Measurements from ENCODE around the gene EZR.
"Not testable (repeated sequence)": the region's sequence is repeated elsewhere in the genome, so short reads cannot be mapped to it uniquely, and the experiment has no call there.

Gene EZR

DNA sequence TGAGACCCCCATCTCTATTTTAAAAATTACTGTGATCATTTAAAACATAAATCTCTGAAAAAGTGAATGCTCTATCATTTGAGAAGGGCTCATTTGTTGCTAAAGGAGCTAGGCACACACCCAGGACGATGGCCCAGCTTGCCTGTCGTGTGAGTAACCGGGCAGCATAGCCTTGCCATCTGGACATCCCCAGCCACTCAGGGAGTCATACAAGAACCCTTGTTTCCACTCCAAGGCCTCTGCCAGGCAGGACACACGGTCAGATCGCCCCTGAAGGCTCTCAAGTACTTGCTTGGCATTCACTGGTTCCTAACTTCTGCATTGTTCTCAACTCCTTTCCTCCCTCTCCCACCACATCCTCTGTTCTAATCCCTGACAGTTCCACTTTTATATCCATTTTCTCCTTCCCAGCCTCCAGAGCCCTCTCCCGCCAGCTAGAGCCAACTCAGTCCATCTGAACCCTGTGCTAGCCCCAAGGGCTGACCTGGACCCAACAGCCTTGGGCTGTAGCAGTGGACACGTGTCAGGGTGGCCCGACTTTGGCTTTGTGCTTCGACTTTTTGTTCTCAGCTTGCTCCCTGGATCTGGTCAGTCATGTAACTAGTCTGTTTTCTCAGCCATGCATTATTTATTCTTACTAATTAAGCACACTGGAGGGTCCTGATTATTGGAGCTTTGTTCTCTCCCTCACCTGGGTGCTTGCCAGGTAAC, 15.7 kb upstream of the EZR start:
- H3K4me3 ChIP-seq (ENCODE audit: low read depth, low read length), result no peak overlapping the region
- TF ChIP-seq, protein P1, sequence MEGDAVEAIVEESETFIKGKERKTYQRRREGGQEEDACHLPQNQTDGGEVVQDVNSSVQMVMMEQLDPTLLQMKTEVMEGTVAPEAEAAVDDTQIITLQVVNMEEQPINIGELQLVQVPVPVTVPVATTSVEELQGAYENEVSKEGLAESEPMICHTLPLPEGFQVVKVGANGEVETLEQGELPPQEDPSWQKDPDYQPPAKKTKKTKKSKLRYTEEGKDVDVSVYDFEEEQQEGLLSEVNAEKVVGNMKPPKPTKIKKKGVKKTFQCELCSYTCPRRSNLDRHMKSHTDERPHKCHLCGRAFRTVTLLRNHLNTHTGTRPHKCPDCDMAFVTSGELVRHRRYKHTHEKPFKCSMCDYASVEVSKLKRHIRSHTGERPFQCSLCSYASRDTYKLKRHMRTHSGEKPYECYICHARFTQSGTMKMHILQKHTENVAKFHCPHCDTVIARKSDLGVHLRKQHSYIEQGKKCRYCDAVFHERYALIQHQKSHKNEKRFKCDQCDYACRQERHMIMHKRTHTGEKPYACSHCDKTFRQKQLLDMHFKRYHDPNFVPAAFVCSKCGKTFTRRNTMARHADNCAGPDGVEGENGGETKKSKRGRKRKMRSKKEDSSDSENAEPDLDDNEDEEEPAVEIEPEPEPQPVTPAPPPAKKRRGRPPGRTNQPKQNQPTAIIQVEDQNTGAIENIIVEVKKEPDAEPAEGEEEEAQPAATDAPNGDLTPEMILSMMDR (IDR thresholded peaks at IDR 0.05; ENCODE audit: insufficient read depth, low read depth, low read length, missing control alignments), result no peak
- DNase-seq (ENCODE audit: low read depth), result no peak

DNA sequence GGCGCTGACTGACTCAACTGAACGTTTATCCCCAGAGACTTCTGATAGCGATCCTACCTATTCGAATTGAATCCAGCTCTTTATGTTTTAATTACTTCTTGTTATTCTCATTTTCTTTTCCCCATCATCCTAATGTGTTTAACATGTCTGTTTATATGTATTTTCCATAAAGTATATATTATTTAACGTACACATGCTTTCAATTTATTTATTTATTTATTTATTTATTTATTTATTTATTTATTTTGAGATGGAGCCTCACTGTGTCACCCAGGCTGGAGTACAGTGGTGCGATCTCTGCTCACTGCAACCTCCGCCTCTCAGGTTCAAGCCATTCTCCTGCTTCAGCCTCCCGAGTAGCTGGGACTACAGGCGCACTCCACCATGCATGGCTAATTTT, 13.6 kb upstream of the EZR start:
- DNase-seq (ENCODE audit: low read depth); H3K4me3 ChIP-seq (ENCODE audit: low read depth, low read length): not testable (repeated sequence)

DNA sequence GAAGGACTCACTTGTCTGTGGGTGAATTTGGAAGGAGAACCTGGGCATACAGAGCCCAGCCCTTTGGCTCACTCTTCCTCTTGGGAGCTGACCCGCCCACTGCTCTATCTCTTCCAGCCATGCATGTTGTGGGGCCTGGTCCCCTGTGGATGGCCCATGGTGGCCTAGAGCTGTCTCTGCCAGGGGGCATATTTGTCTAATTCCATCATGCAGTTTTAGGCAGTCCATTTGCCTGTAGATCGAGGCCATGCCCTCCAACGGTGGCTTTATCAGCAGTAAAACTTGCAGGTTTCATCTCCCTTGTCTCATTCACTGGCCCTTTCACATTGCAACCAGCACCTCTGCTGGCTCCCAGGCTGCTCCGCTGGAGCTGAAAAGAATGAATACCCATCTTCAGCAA, 12.9 kb upstream of the EZR start:
- DNase-seq (ENCODE audit: low read depth), result no peak
- no peak overlapping the region for H3K4me3 ChIP-seq (ENCODE audit: low read depth, low read length)
- TF ChIP-seq, protein P1 (IDR thresholded peaks at IDR 0.05; ENCODE audit: insufficient read depth, low read depth, low read length, missing control alignments), result no peak

DNA sequence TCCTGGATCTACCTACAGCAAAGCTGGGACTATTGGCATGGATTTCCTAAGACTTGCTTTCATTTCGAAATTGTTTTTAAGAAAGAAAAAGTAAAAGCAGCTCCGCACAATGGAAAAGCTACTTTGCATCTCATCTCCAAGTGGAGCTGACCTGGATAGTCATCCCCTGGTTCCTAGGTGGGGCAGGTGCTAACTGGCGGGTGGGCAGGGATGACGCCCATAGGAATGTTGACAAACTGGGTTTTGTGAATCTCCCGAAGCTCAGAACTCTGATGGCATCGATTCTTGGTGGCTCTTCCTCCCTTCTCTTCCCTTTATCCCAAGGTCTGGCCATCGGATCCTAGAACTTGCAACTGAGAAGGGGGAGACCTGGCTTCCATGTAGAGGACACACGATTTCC, 12.4 kb upstream of the EZR start:
- no peak for DNase-seq (ENCODE audit: low read depth)
- H3K4me3 ChIP-seq (ENCODE audit: low read depth, low read length), result no peak overlapping the region
- TF ChIP-seq, protein P1 (IDR thresholded peaks at IDR 0.05; ENCODE audit: insufficient read depth, low read depth, low read length, missing control alignments), result no peak

DNA sequence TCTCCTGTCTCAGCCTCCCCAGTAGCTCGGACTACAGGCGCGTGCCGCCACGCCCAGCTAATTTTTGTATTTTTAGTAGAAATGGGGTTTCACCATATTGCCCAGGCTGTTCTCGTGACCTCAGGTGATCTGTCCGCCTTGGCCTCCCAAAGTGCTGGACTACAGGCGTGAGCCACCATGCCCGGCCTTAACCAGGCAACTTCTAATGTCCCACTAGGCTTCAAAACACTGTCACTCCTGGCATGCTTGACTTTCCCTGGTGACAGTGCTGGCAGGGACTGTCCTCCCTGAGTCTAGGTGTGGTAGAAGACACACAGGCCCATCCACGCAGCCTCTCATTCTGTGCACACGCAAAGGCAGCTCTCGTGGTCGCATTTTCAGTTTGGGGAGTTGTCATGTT, 11.6 kb upstream of the EZR start:
- DNase-seq (ENCODE audit: low read depth), result no peak
- TF ChIP-seq, protein P1 (IDR thresholded peaks at IDR 0.05; ENCODE audit: insufficient read depth, low read depth, low read length, missing control alignments), result no peak
- H3K4me3 ChIP-seq (ENCODE audit: low read depth, low read length), result no peak overlapping the region

DNA sequence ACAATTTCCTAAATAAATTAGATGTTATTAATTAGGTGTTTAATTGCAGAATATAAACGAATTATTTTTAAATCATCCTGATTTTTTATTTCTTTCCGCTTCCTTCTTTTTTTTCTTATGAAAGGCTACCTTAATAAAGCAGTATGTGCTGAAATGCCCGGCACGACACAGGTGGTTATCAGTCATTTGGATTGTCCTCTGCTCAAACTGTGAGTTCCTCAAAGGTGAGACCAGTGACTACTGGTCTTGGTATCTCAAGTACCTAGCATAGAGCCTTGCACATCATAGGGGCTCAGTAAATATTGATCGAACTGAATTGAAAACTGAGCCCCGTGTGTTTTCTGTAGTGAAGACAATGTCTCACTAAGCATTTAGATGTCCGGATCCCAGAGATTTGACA, 9.6 kb upstream of the EZR start:
- DNase-seq (ENCODE audit: low read depth), result no peak
- TF ChIP-seq, protein P1 (IDR thresholded peaks at IDR 0.05; ENCODE audit: insufficient read depth, low read depth, low read length, missing control alignments), result no peak
- no peak overlapping the region for H3K4me3 ChIP-seq (ENCODE audit: low read depth, low read length)

DNA sequence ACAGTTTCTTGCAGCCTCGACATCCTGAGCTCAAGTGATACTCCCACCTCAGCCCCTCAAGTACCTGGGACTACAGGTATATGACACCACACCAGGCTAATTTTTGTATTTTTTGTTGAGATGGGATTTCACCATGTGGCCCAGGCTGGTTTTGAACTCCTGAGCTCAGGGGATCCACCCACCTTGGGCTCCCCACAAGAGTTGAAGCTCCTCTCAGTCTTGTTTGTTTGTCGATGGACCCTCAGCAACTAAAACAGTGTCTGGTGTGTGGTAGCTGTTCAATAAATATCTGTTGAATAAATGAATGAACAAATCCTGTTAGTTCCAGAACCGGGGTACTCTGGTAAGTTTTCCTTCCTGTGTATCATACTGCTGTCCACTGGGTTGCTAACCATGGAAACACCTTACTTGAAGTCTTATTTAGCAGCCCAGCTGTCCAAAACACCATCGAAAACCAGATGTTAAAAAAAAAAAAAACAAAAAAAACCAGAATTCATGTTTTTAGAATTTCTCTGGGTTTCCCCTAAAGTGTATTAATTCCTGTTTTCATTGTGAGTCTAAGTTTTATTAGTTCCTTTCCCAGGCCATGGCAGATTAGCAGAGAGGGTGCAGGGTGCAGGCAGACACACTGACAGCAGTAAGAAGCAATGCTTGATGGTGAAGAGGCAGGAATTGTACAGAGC, 7.8 kb upstream of the EZR start:
- no peak overlapping the region for H3K4me3 ChIP-seq (ENCODE audit: low read depth, low read length)
- peak; percentile 74 for DNase-seq (ENCODE audit: low read depth)
- TF ChIP-seq, protein P1 (IDR thresholded peaks at IDR 0.05; ENCODE audit: insufficient read depth, low read depth, low read length, missing control alignments), result no peak
